ENCODE results near the gene CENPF.
"Not testable (repeated sequence)": the region's sequence is repeated elsewhere in the genome, so short reads cannot be mapped to it uniquely, and the experiment has no call there.

CENPF gene

DNA sequence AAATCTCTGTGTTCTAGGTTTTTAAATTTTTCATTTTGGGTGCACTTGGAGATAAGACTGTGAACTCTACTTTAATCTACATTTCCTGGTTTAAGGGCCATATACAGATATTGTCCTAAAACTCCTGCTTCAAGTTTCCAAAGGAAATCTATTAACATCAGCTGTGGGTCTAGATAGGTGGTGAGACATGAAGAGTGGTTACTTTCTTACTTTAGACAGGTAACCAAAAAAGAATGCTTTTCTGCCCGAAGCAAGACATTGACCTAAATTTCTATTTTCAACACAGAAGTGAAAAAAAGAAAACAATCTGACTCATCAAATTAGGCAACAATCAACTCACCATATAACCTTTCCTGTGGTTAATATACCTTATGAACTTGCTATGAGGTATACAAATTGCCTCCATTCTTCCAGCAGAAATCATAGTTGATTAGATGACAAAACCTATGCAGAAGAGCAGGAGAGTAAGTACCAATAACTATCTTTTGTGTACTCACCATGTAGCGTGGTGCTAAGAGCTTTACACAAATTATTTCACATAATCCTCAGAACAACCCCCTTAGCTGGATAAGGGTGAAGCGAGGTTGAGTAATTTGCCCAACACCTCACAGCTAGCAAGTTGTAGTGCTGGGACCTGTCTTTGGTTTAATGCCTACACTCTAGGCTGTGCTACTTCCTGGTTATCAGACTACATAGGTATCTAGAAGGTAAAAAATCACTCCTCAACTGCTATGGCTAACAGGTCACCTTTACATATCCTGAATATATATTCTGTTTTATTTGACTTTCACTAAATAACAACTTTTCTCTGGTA, 28.2 kb upstream of the CENPF start:
- TF ChIP-seq, protein P1, sequence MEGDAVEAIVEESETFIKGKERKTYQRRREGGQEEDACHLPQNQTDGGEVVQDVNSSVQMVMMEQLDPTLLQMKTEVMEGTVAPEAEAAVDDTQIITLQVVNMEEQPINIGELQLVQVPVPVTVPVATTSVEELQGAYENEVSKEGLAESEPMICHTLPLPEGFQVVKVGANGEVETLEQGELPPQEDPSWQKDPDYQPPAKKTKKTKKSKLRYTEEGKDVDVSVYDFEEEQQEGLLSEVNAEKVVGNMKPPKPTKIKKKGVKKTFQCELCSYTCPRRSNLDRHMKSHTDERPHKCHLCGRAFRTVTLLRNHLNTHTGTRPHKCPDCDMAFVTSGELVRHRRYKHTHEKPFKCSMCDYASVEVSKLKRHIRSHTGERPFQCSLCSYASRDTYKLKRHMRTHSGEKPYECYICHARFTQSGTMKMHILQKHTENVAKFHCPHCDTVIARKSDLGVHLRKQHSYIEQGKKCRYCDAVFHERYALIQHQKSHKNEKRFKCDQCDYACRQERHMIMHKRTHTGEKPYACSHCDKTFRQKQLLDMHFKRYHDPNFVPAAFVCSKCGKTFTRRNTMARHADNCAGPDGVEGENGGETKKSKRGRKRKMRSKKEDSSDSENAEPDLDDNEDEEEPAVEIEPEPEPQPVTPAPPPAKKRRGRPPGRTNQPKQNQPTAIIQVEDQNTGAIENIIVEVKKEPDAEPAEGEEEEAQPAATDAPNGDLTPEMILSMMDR (conservative IDR thresholded peaks at IDR 0.05) = no peak
- TF ChIP-seq ZFX (IDR thresholded peaks at IDR 0.05) = no peak
- no peak overlapping the region for H3K27ac ChIP-seq

DNA sequence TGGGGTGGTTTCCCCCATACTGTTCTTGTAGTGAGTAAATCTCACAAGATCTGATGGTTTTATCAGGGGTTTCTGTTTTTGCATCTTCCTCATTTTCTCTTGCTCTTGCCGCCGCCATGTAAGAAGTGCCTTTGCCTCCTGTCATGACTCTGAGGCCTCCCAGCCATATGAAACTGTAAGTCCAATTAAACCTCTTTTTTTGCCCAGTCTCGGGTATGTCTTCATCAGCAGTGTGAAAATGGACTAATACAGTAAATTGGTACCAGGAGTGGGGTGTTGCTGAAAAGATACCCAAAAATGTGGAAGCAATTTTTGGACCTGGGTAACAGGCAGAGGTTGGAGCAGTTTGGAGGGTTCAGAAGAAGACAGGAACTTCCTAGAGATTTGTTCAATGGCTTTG, 26.9 kb upstream of the CENPF start:
- not testable (repeated sequence) for H3K27ac ChIP-seq

DNA sequence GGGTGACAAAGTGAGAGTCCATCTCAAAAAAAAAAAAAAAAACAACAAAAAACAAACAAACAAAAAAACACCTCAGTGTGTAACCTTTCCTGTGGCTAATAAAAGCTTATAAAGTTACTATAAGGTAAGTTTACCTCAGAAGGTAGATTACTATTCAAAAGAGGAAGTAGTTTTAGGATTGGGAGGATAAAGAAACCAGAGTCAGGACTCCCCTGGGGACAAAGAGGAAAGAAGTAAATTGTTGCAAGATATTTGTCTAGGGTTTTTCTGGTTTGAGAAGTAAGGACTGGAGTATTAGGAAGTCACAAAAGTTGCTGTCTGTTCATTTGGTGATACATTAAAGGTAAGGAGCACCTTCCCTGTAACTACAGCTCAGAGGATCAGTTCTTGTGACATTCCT, 23.8 kb upstream of the CENPF start:
- TF ChIP-seq ZFX (IDR thresholded peaks at IDR 0.05) = no peak
- TF ChIP-seq, protein P1 (conservative IDR thresholded peaks at IDR 0.05) = no peak

DNA sequence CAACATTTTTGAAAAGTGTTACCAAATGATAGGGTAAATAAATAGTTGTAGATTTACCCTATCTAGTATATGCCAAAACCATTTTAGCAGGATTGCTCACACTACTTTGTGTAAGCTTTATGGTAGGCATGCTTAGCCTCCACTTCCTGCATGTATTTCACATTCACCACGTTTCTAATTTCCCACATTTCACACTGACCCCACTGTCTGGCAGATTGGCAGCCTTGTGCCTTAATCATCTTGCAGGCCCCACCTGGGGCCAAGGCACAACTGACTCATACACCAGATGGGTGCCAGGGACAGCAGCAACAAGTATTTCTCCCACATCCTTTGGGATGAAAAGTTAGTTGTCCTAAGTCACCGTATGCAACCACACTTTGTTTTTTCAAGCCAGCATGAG, 21.2 kb upstream of the CENPF start:
- TF ChIP-seq, protein P1 (conservative IDR thresholded peaks at IDR 0.05) = no peak
- TF ChIP-seq ZFX (IDR thresholded peaks at IDR 0.05) = no peak
- no peak overlapping the region for H3K27ac ChIP-seq

More for the DNA sequence above, 23.8 kb upstream of the CENPF start:
- H3K27ac ChIP-seq = no peak overlapping the region

GRCh38 chr1:214582289-214582891, 20.6 kb upstream of the CENPF start:
- no peak for TF ChIP-seq ZFX (IDR thresholded peaks at IDR 0.05)
- no peak overlapping the region for H3K27ac ChIP-seq

- H3K27ac ChIP-seq = no peak overlapping the region
- TF ChIP-seq ZFX (IDR thresholded peaks at IDR 0.05) = no peak
- TF ChIP-seq, protein P1 (conservative IDR thresholded peaks at IDR 0.05) = no peak
Measured at GRCh38 chr1:214583113-214583512, 19.9 kb upstream of the CENPF start.

- TF ChIP-seq, protein P1 (conservative IDR thresholded peaks at IDR 0.05) = no peak
- no peak for TF ChIP-seq ZFX (IDR thresholded peaks at IDR 0.05)
- H3K27ac ChIP-seq = no peak overlapping the region
Measured at GRCh38 chr1:214583824-214584554, 19.0 kb upstream of the CENPF start.

All from C4-2B (cell line).